GM12874 (cell line): Measurements from ENCODE around the gene ASB18.

ENCODE experiments used
- CTCF ChIP-seq: IDR thresholded peaks from 2 replicates; pipeline ENCODE4 v1.5.1; 2011; ENCODE audit warnings: low read depth, mild to moderate bottlenecking, control low read depth, low read length, moderate library complexity; ENCODE audit not compliant: insufficient read depth

ASB18 gene

GRCh38 chr2:236168110-236169080 lies 95.8 kb downstream of the ASB18 start, which contains the start of gene GBX2:
TSS of gene GBX2 (minus strand) at chr2:236168386. CDS start at chr2:236167971, 415 bp downstream.
- TF ChIP-seq CTCF = no peak

GRCh38 chr2:236167297-236168109 lies 96.7 kb downstream of the ASB18 start:
- 0 out of 2 replicates have a peak, but pooled peaks have one; percentile 9 for TF ChIP-seq CTCF

DNA sequence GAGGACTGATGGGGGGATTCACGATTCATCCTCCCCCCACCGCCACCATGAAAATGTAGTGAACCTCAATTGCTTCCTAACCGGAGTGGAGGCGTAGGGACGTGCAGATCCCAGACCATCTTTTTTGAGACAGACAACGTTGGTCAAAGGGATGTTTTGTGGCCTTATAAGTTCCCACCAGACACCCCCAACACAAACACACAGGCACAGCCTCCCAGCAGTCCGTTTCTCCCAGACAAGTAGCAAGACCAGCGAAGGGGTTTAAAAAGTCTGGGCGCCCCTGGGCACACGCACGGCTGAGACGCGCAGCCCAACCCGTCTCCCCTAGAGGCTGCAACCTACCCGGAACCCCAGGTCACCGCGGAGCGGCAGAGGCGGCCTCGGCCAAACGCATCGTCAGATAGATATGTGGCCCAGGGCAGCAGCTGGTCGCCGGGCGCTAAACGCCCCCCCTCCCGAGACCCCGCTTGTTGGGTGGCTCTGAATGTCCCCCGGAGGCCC lies 97.4 kb downstream of the ASB18 start:
- TF ChIP-seq CTCF = no peak

GRCh38 chr2:236165842-236166795 lies 98.1 kb downstream of the ASB18 start:
- TF ChIP-seq CTCF = no peak

DNA sequence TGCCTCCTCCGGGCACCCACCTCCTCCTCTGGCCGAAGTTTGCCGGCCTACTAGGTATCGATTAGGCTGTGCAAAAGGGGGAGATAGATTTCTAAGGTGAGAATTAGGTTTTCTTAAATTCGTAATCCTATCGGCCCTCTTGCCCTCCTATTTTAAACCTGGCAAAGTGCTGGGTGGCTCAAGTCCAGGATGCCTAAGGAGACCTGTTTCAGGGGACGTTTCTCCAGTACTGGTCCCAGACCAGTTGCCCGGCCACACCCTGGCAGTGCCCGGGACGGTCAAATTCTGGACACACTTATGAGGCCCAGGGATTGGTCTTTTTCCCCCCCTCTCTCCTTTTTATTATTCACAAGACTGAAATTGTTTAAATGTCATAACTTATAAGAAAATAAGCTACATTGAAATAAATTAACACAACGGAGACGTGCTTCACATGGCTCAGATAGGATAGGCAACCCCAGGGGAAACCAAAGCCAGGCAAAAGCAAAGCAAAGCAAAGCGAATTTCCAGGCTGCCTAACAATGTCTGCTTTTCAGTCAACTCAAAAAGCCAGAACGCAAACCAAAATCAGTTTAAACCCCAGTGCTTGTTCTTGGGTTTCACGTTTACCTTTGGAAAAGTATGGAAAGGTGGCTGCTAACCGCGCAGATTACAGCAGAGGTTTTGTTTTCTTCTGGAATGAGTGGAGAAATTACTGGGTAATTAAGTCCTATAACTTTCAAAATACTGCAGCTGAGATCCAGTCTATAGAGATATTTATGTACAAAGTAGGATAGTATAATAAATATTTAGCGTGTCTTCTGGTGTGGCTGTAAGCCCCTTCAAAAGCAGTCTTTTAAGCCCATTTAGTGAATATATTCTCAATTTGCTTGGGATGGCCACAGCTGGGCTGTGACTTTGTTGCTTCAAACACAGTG lies 99.0 kb downstream of the ASB18 start:
- no peak for TF ChIP-seq CTCF
